Daoy (cell line): ENCODE results near the gene TRAF3IP3. TPM values are rescaled to one million over a fixed set of nuclear protein-coding genes. Genes with fewer than 3 reads are reported as not detected.
A peak's percentile ranks its signal among the peaks of the same experiment; 100 is the strongest.

Source experiments
- DNase-seq: peaks from one replicate; pipeline ENCODE4 v3.0.0-alpha.2; 2015; ENCODE audit warnings: low read depth
- total RNA-seq: library from RNA; depleted of rRNA; stranded (reverse); fragments of >200 nt; shearing (Covaris generic); gene quantifications from 2 replicates; pipeline ENCODE4 v1.2.3, GENCODE V29; 2014; rRNA removed

The TRAF3IP3 gene
- total RNA-seq, 1 experiment from 2014 or later = not detected

DNA sequence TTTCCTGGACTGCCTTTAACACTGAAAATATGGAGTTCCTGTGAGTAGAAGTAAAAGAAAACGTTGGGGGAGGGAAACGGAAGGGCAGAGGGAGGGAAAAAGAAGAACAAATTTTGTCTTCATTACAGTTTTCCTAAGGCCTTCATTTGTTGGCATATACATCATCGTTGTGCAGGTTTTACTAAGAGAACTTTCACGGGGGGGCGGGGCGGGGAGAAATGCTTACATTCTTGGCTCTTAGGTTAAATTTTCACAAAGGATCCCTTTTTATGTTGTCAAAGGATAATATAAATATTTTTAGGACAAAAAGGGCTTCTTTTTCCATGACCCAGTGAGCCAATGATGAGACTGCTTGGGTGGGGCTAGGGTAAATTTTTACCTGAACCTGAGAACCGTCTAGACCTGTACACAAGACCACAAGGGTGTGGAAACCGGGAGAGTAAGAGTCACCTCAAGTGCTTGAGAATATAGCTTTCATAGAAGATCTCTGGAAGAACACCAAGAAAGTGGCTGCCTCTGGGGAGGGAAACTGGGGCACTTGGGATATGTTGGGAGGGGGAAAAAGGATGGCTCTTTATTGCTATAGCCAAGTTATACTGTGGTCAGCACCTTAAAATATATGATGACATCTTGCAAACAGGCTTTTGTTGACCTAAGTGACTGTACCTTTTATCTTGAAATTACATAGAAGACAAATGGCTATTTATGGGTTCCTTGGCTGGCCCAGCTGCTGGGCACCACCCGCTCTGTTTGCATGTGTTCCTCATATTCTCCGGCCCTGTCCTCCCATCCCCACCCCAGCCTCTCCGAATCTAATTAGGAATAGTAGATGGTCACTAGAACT is 70.0 kb downstream of the TRAF3IP3 start:
- no peak for DNase-seq

DNA sequence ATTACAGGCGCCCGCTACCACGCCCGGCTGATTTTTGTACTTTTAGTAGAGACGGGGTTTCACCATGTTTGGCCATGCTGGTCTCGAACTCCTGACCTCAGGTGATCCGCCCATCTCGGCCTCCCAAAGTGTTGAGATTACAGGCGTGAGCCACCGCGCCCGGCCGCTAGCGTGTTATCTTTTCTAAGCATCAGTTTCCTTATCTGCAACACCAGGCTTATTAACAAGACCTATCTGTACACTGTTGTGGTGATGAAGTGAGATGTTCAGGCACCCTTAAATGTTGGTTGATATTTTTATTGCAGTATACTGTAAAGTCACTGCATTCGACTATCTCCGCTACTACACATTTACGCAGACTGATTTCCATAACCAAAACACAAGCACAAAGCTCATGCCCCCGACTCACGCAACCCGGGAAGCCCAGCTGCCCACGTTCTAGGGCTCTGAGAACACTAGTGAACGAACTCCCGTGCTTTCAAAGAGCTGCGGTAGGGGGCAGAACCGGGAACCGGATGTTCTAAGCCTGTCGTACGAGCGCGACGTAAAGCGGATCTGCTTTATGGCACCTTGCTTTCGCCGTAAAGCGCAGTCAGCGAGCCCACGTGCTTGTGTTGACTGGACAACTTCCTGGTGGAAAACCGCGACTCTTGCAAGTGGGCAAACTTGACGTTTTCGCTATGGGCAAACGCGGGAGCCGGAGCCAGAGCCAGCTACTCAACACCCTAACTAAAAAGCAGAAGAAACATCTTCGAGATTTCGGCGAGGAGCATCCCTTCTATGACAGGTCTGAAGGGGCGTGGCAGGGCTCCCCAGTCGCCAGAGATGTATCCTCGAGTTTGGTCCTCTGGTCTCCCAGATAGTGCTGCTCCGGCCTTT is 71.8 kb downstream of the TRAF3IP3 start, which contains the start of gene UTP25:
UTP25 (plus strand) TSS at position 589 of the 879 bp plus-strand sequence; CDS start at position 681, 92 bp downstream.
- peak; percentile 98 for DNase-seq

DNA sequence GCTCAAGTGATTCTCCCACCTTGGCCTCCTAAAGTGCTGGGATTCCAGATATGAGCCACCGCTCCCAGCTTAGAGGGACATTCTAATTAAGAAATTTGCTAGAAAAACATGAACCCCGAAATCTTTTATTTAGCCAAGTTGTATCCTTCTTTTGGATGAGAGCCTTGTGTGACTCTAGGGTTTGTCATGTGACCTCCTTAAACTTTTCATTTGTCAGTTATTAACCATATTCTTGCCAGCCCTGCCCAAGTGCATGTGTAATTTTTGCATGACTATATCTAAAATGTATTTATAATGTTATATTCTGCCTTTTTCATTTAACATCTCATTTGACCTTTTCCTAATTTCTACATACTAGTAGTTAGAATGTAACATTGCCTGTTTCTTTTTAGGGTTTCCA is 73.9 kb downstream of the TRAF3IP3 start:
- no peak for DNase-seq

DNA sequence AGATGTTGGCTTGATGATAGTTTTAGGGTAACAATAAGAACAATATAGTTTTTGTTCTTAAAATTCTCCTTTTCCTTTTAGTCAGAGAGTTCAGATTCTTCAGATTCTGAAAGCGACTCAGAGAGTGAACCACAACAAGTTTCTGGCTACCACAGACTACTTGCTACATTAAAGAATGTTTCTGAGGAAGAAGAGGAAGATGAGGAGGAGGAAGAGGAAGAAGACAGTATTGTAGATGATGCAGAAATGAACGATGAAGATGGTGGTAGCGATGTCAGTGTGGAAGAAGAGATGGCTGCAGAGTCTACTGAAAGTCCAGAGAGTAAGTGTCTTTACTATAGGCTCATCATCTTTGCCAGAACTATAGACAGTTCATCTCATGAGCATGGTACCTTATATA is 74.9 kb downstream of the TRAF3IP3 start:
- DNase-seq = no peak

DNA sequence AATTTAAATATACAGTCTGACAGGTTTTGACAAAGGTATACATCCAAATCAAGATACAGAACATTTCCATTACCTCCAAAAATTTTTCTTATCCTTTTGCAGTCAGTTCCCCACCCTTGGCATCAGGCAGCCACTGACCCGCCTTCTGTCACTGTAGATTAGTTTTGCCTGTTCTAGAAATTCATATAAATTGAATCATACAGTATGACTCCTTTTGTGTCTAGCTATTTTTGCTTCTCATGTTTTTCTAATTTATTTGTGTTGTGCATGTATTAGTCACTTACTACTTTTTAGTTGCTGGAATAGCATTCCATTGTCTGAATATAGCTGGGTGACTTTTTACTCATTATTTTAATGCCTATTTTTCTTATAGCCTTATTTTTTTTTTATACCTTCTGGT is 75.8 kb downstream of the TRAF3IP3 start:
- DNase-seq = no peak

Other genes with a start within 250 kb of the TRAF3IP3 start
- gene CAMK1G, start 172.3 kb upstream of the TRAF3IP3 start, total RNA-seq = not detected in 2 replicates
- 5.7 and 7.8 TPM in 2 replicates for gene LAMB3, start 103.6 kb upstream of the TRAF3IP3 start, total RNA-seq
- 5.7 TPM in 1 of 2 replicates, not detected in the other for gene G0S2, start 80.6 kb upstream of the TRAF3IP3 start, total RNA-seq
- gene HSD11B1, start 51.2 kb upstream of the TRAF3IP3 start, total RNA-seq = not detected in 2 replicates
- gene C1orf74, start 28.5 kb downstream of the TRAF3IP3 start, total RNA-seq = 3.4 and 3.5 TPM in 2 replicates
- gene IRF6, start 50.1 kb downstream of the TRAF3IP3 start, total RNA-seq = not detected in 2 replicates
- 14.0 and 15.3 TPM in 2 replicates for gene UTP25, start 71.9 kb downstream of the TRAF3IP3 start, total RNA-seq
- gene SYT14, start 182.2 kb downstream of the TRAF3IP3 start, total RNA-seq = 6.0 and 8.0 TPM in 2 replicates